ENCODE results near the gene AMMECR1.
"Not testable (repeated sequence)": the region's sequence is repeated elsewhere in the genome, so short reads cannot be mapped to it uniquely, and the experiment has no call there.

Gene AMMECR1

GRCh38 chrX:110167952-110168451 lies 149.9 kb downstream of the AMMECR1 start:
- no peak for DNase-seq

- no peak for DNase-seq
Measured at GRCh38 chrX:110163488-110163887, 154.4 kb downstream of the AMMECR1 start.

- no peak for DNase-seq
Measured at GRCh38 chrX:110162867-110163266, 155.0 kb downstream of the AMMECR1 start.

GRCh38 chrX:110162131-110162530 lies 155.8 kb downstream of the AMMECR1 start:
- DNase-seq, result no peak

- no peak for DNase-seq
Measured at GRCh38 chrX:110161361-110161686, 156.6 kb downstream of the AMMECR1 start.

- DNase-seq, result no peak
Measured at GRCh38 chrX:110159865-110160264, 158.0 kb downstream of the AMMECR1 start.

GRCh38 chrX:110159235-110159634 lies 158.7 kb downstream of the AMMECR1 start:
- no peak for DNase-seq

GRCh38 chrX:110157444-110157843 lies 160.4 kb downstream of the AMMECR1 start:
- DNase-seq, result no peak

- no peak for DNase-seq
Measured at GRCh38 chrX:110156167-110156754, 161.6 kb downstream of the AMMECR1 start.

- DNase-seq, result no peak
Measured at GRCh38 chrX:110155759-110156158, 162.1 kb downstream of the AMMECR1 start.

- not testable (repeated sequence) for DNase-seq
Measured at GRCh38 chrX:110154328-110154727, 163.6 kb downstream of the AMMECR1 start.

GRCh38 chrX:110153896-110154295 lies 164.0 kb downstream of the AMMECR1 start:
- no peak for DNase-seq

GRCh38 chrX:110153244-110153643 lies 164.6 kb downstream of the AMMECR1 start:
- no peak for DNase-seq

- peak; percentile 32 for DNase-seq
Measured at GRCh38 chrX:110146521-110146920, 171.4 kb downstream of the AMMECR1 start.

- peak; percentile 14 for DNase-seq
Measured at GRCh38 chrX:110145854-110146253, 172.0 kb downstream of the AMMECR1 start.

- DNase-seq, result no peak
Measured at GRCh38 chrX:110145311-110145710, 172.6 kb downstream of the AMMECR1 start.
